MM.1S (cell line): Measurements from ENCODE around the gene GABRR1.

ENCODE experiments used
- DNase-seq: peaks from one replicate; pipeline ENCODE4 v3.0.0-alpha.2; 2015
- H2AFZ ChIP-seq: fragments of 300-600 bp; sonication (generic); 2 replicates; pipeline ENCODE4 v1.6.0; 2016; ENCODE audit warnings: antibody characterized with exemption, low read length
- H3F3A ChIP-seq: fragments of 300-600 bp; sonication (generic); 2 replicates; pipeline ENCODE4 v1.6.1; 2016; ENCODE audit warnings: mild to moderate bottlenecking, antibody characterized with exemption, low read length, moderate library complexity, mixed read lengths; ENCODE audit not compliant: insufficient read depth
- H3K27ac ChIP-seq: fragments of 300-600 bp; sonication (generic); 2 replicates; pipeline ENCODE4 v1.5.1; 2016; ENCODE audit warnings: mild to moderate bottlenecking, low read length
- H3K27me3 ChIP-seq: fragments of 300-600 bp; sonication (generic); replicated peaks from 2 replicates; pipeline ENCODE4 v1.6.0; 2016; ENCODE audit warnings: low read length; ENCODE audit not compliant: insufficient read depth
- H3K36me3 ChIP-seq: fragments of 300-600 bp; sonication (generic); replicated peaks from 2 replicates; pipeline ENCODE4 v1.6.1; 2016; ENCODE audit warnings: mild to moderate bottlenecking, low read length, mixed read lengths; ENCODE audit not compliant: insufficient read depth
- H3K4me1 ChIP-seq: fragments of 300-600 bp; sonication (generic); 2 replicates; pipeline ENCODE4 v1.6.1; 2016; ENCODE audit warnings: low read length, mixed read lengths
- H3K4me2 ChIP-seq: fragments of 300-600 bp; sonication (generic); 2 replicates; pipeline ENCODE4 v1.6.0; 2016; ENCODE audit warnings: low read depth, low read length
- H3K4me3 ChIP-seq: fragments of 300-600 bp; sonication (generic); 2 replicates; pipeline ENCODE4 v1.5.1; 2016; ENCODE audit warnings: low read length, mixed read lengths
- H3K79me2 ChIP-seq: fragments of 300-600 bp; sonication (generic); 2 replicates; pipeline ENCODE4 v1.6.1; 2016; ENCODE audit warnings: mixed run types, low read length, mixed read lengths
- H3K9ac ChIP-seq: fragments of 300-600 bp; sonication (generic); 2 replicates; pipeline ENCODE4 v1.6.1; 2016; ENCODE audit warnings: low read length, mixed read lengths
- H3K9me2 ChIP-seq: fragments of 300-600 bp; sonication (generic); replicated peaks from 2 replicates; pipeline ENCODE4 v1.6.1; 2016; ENCODE audit warnings: mild to moderate bottlenecking, low read length, mixed read lengths; ENCODE audit not compliant: insufficient read depth
- H3K9me3 ChIP-seq: fragments of 300-600 bp; sonication (generic); replicated peaks from 2 replicates; pipeline ENCODE4 v1.6.1; 2016; ENCODE audit warnings: mild to moderate bottlenecking, low read length, mixed read lengths; ENCODE audit not compliant: insufficient read depth
- H4K20me1 ChIP-seq: fragments of 300-600 bp; sonication (generic); 2 replicates; pipeline ENCODE4 v1.6.1; 2016; ENCODE audit warnings: mild to moderate bottlenecking, low read length, moderate library complexity, mixed read lengths; ENCODE audit not compliant: insufficient read depth
- EZH2 ChIP-seq: fragments of 300-600 bp; sonication (generic); optimal IDR thresholded peaks from 2 replicates; pipeline ENCODE3; 2017; ENCODE audit warnings: low read depth, mild to moderate bottlenecking, antibody characterized with exemption, low read length, mixed read lengths
- EZH2phosphoT487 ChIP-seq: fragments of 300-600 bp; sonication (generic); IDR thresholded peaks from 2 replicates; pipeline ENCODE4 v1.6.1; 2018; ENCODE audit warnings: antibody characterized with exemption, low read length
- TF ChIP-seq, protein P1 (sequence below): fragments of 300-600 bp; sonication (generic); IDR thresholded peaks from 2 replicates; pipeline ENCODE4 v1.5.1; 2016; ENCODE audit warnings: antibody characterized with exemption, low read length, mixed read lengths

GABRR1 gene

DNA sequence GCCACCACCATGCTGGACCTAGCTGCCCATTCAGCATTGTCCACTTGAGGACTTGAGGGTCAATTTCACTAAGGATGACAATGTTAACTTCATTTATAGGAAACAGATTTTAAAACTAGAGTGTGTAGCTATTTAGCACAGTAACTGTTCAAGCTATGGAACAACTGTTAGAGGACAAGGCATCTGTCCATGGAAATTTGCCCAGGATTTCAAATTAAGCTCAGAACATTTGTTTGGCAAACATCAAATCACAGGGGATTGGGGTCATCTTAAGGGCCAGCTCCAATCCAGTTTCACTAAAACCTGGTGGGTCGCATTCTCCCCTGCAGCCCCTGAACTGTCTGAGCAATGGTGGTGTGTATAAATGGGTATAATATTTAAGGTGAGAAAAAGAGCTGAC is 36.2 kb downstream of the GABRR1 start:
- Histone ChIP-seq H3K9ac (no peak overlapping the region), H3K4me3 (no peak overlapping the region), H3K4me1 (no peaks in the 10 kb centered on the region), H2AFZ (no peak overlapping the region), H3K9me3 (no peaks in the 10 kb centered on the region), H3K36me3 (no peaks in the 10 kb centered on the region), H3F3A (0 out of 2 replicates have a peak, but pooled peaks cover under 1% of the 10 kb centered on the region), H3K9me2 (no peaks in the 10 kb centered on the region), H3K4me2 (no peak overlapping the region), H3K79me2 (no peaks in the 10 kb centered on the region), H3K27me3 (no peaks in the 10 kb centered on the region), H4K20me1 (no peaks in the 10 kb centered on the region), H3K27ac (no peak overlapping the region)
- TF ChIP-seq EZH2, result no peak
- TF ChIP-seq, protein P1, sequence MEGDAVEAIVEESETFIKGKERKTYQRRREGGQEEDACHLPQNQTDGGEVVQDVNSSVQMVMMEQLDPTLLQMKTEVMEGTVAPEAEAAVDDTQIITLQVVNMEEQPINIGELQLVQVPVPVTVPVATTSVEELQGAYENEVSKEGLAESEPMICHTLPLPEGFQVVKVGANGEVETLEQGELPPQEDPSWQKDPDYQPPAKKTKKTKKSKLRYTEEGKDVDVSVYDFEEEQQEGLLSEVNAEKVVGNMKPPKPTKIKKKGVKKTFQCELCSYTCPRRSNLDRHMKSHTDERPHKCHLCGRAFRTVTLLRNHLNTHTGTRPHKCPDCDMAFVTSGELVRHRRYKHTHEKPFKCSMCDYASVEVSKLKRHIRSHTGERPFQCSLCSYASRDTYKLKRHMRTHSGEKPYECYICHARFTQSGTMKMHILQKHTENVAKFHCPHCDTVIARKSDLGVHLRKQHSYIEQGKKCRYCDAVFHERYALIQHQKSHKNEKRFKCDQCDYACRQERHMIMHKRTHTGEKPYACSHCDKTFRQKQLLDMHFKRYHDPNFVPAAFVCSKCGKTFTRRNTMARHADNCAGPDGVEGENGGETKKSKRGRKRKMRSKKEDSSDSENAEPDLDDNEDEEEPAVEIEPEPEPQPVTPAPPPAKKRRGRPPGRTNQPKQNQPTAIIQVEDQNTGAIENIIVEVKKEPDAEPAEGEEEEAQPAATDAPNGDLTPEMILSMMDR, result no peak
- no peak for TF ChIP-seq EZH2phosphoT487
- no peak for DNase-seq

DNA sequence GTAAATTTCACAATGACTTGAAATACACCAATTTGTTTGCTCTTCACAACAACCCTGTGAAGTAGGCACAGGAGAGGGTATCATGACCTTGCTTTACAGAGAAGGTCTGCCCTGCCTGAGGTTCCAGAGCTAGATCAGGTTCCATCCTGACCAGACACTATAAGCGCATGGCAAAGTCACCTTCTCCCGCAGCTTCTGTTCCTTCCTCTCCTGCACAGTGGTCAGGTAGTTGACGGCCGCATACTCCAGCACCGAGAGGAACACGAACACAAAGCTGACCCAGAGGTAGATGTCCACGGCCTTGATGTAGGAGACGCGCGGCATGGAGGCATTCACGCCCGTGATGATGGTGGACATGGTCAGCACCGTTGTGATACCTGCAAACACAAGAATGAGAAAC is 37.0 kb downstream of the GABRR1 start:
- no peaks in the 10 kb centered on the region for H4K20me1 ChIP-seq
- H3K4me2 ChIP-seq, result no peak overlapping the region
- TF ChIP-seq EZH2 (no peak), EZH2phosphoT487 (no peak)
- TF ChIP-seq, protein P1, result no peak
- no peak for DNase-seq
- no peaks in the 10 kb centered on the region for H3K9me2 ChIP-seq
- H3K9ac ChIP-seq, result no peak overlapping the region
- H3F3A ChIP-seq, result peaks cover 8% of the 10 kb centered on the region
- no peaks in the 10 kb centered on the region for H3K4me1 ChIP-seq
- H3K9me3 ChIP-seq, result no peaks in the 10 kb centered on the region
- H2AFZ ChIP-seq, result no peak overlapping the region
- no peaks in the 10 kb centered on the region for H3K27me3 ChIP-seq
- H3K27ac ChIP-seq, result no peak overlapping the region
- no peaks in the 10 kb centered on the region for H3K79me2 ChIP-seq
- H3K4me3 ChIP-seq, result no peak overlapping the region
- H3K36me3 ChIP-seq, result no peaks in the 10 kb centered on the region

DNA sequence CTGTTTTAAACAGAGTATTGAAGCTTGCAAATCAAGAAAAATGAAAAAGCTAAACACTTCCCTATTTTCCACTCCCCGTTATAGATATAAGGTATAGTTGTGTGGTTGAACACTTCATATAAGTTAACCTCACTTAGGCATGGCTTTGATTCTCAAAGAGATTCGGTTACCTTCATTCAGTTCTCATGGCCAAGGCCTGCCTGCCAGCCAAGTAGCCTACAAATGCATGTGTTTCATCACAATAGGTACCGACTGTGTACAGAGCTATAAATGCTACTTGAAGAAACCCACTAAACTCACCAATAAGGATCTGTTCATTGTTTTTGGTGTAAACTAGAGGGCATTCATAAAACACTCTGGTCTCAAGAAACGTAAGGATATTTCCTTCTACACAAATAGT is 43.5 kb downstream of the GABRR1 start:
- H3K9me3 ChIP-seq, result no peaks in the 10 kb centered on the region
- no peak overlapping the region for H2AFZ ChIP-seq
- no peaks in the 10 kb centered on the region for H3K27me3 ChIP-seq
- no peaks in the 10 kb centered on the region for H3K4me1 ChIP-seq
- no peak for TF ChIP-seq EZH2
- TF ChIP-seq, protein P1, result no peak
- no peak for TF ChIP-seq EZH2phosphoT487
- H3K27ac ChIP-seq, result no peak overlapping the region
- H4K20me1 ChIP-seq, result no peaks in the 10 kb centered on the region
- no peak overlapping the region for H3K9ac ChIP-seq
- no peak overlapping the region for H3K4me2 ChIP-seq
- no peaks in the 10 kb centered on the region for H3K79me2 ChIP-seq
- H3K36me3 ChIP-seq, result no peaks in the 10 kb centered on the region
- H3K9me2 ChIP-seq, result no peaks in the 10 kb centered on the region
- no peak overlapping the region for H3K4me3 ChIP-seq
- DNase-seq, result no peak
- H3F3A ChIP-seq, result peaks cover 8% of the 10 kb centered on the region
